Nephron progenitor cell (in vitro differentiated cells): ENCODE results near the gene NEMP2.

ENCODE experiments used
- DNase-seq: peaks from one replicate; pipeline ENCODE4 v3.0.0; 2021
- H3K27ac Mint-ChIP-seq: 2 replicates; pipeline ENCODE4 v1.8.0; 2021; ENCODE audit warnings: mild to moderate bottlenecking, moderate library complexity, mixed read lengths
- H3K27me3 Mint-ChIP-seq: 2 replicates; pipeline ENCODE4 v1.8.0; 2021; ENCODE audit warnings: mild to moderate bottlenecking, low read depth, mixed read lengths; ENCODE audit not compliant: poor library complexity
- H3K36me3 Mint-ChIP-seq: 2 replicates; pipeline ENCODE4 v1.8.0; 2021; ENCODE audit warnings: low read depth, mixed read lengths
- H3K4me1 Mint-ChIP-seq: 2 replicates; pipeline ENCODE4 v1.8.0; 2021; ENCODE audit warnings: mixed read lengths
- H3K4me3 Mint-ChIP-seq: 2 replicates; pipeline ENCODE4 v1.8.0; 2021; ENCODE audit warnings: mild to moderate bottlenecking, moderate library complexity, mixed read lengths
- H3K9me3 Mint-ChIP-seq: 2 replicates; pipeline ENCODE4 v1.8.0; 2021; ENCODE audit warnings: mild to moderate bottlenecking, moderate library complexity, mixed read lengths
- TF ChIP-seq, protein P1 (sequence below): fragments of 200-600 bp; sonication (generic); IDR thresholded peaks from 2 replicates; pipeline ENCODE4 v1.5.0; 2021; ENCODE audit warnings: antibody characterized with exemption

The NEMP2 gene

GRCh38 chr2:190551928-190552327 lies 17.4 kb upstream of the NEMP2 start:
- TF ChIP-seq, protein P1, sequence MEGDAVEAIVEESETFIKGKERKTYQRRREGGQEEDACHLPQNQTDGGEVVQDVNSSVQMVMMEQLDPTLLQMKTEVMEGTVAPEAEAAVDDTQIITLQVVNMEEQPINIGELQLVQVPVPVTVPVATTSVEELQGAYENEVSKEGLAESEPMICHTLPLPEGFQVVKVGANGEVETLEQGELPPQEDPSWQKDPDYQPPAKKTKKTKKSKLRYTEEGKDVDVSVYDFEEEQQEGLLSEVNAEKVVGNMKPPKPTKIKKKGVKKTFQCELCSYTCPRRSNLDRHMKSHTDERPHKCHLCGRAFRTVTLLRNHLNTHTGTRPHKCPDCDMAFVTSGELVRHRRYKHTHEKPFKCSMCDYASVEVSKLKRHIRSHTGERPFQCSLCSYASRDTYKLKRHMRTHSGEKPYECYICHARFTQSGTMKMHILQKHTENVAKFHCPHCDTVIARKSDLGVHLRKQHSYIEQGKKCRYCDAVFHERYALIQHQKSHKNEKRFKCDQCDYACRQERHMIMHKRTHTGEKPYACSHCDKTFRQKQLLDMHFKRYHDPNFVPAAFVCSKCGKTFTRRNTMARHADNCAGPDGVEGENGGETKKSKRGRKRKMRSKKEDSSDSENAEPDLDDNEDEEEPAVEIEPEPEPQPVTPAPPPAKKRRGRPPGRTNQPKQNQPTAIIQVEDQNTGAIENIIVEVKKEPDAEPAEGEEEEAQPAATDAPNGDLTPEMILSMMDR: no peak
- Mint-ChIP-seq H3K4me1 (no peaks in the 10 kb centered on the region), H3K27ac (peak overlapping the region; percentile 41), H3K27me3 (no peaks in the 10 kb centered on the region), H3K9me3 (peaks cover 26% of the 10 kb centered on the region), H3K4me3 (no peak overlapping the region), H3K36me3 (peaks cover 26% of the 10 kb centered on the region)
- no peak for DNase-seq

DNA sequence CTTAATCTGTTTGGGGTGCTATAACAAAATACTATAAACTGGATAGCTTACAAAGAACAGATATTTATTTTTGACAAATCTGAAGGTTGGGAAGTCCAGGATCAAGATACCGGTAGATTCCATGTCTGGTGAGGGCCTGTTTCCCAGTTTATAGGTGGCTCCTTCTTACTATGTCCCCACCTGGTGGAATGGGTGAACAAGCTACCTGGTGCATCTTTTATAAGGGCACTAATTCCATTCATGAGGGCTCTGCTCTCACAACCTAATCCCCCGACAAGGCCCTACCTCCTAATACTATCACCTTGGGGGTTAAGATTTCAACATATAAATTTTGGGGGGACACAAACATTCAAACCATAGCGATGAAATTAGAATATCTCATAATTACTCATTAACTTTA lies 15.6 kb upstream of the NEMP2 start:
- peaks cover 16% of the 10 kb centered on the region for H3K36me3 Mint-ChIP-seq
- H3K9me3 Mint-ChIP-seq: peaks cover 12% of the 10 kb centered on the region
- no peak overlapping the region for H3K4me3 Mint-ChIP-seq
- H3K27ac Mint-ChIP-seq: no peak overlapping the region
- TF ChIP-seq, protein P1: no peak
- no peaks in the 10 kb centered on the region for H3K27me3 Mint-ChIP-seq
- H3K4me1 Mint-ChIP-seq: no peaks in the 10 kb centered on the region
- DNase-seq: no peak

DNA sequence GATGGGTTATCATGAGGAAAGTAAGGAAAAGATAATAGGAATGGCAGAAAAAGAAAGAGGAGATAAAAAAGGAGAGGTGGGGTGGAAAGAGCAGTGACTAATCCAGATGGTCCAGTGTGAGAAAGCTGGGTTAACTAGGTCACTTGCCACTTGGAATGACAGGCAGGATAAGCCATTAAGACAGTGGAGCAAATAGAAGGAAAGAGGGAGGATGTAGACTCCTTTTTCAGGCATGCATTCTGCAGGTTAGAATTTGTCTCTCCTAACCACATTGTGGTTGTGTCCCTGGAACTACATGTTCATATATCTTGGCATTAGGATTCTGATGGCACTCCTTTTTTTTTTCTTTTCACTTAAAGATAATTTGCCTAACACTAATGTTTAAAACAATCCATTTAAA lies 13.4 kb upstream of the NEMP2 start:
- DNase-seq: no peak
- Mint-ChIP-seq H3K4me3 (no peak overlapping the region), H3K27me3 (no peaks in the 10 kb centered on the region), H3K4me1 (no peaks in the 10 kb centered on the region), H3K36me3 (peaks cover 13% of the 10 kb centered on the region), H3K27ac (no peak overlapping the region), H3K9me3 (peaks cover 16% of the 10 kb centered on the region)
- TF ChIP-seq, protein P1: no peak

DNA sequence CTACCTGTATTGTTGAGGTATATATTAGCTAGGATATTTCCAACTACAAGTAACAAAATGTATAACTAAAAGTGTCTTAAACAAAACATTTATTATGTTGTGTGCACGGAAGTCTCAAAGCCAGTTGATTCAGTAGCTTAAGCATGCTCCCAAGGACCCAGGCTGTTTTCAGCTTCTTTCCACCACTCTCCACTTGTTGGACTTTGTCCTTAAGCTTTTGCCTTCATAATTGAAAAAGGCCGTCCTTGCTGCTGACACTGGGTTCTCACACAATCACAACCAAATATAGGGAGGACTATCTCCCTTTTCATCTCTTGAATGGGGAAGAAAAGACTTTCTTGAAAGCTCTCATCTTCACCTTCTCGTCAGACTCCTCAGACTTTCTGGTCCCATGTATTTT lies 12.2 kb upstream of the NEMP2 start:
- H3K4me1 Mint-ChIP-seq: no peaks in the 10 kb centered on the region
- H3K27me3 Mint-ChIP-seq: no peaks in the 10 kb centered on the region
- H3K36me3 Mint-ChIP-seq: peaks cover 19% of the 10 kb centered on the region
- H3K9me3 Mint-ChIP-seq: peaks cover 23% of the 10 kb centered on the region
- TF ChIP-seq, protein P1: no peak
- no peak overlapping the region for H3K4me3 Mint-ChIP-seq
- no peak for DNase-seq
- no peak overlapping the region for H3K27ac Mint-ChIP-seq

DNA sequence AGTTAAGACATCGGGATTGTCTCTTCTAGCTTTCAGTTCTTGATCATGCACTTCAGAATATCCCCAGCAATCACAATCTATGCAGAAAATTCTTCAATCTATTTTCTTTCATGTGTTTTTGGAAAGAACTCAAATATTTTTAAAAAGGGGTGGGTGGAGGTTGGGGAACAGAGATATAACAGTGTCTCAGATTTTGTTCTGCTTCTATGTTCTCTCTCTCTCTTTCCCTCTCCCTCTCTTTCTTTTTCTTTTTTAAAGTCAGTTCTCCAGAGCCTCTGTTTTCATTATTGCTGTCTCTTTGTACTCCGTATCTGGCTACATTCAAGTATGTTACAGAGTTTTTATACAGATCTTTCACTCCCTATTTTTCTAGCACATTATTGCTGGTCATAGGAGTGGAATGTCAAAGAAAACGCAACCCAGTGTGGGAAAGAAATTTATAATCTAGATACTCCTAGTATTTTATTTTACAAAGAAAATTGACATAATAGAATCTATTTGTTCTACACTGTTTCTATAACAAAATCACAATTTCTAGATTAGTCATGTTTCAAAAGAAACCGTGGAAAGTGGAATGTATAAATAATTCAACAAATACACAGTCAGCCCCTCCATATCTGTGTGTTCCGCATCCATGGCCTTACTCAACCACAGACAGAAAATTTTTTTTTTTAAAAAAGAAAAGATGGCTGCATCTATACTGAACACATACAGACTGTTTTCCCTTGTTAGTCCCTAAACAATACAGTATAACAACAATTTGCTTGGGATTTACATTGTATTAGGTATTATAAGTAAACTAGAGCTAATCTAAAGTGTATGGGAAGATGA lies 11.2 kb upstream of the NEMP2 start:
- Mint-ChIP-seq H3K27ac (no peak overlapping the region), H3K4me3 (no peak overlapping the region), H3K9me3 (peaks cover 30% of the 10 kb centered on the region), H3K4me1 (no peaks in the 10 kb centered on the region), H3K36me3 (peaks cover 28% of the 10 kb centered on the region), H3K27me3 (no peaks in the 10 kb centered on the region)
- TF ChIP-seq, protein P1: no peak
- DNase-seq: no peak

- Mint-ChIP-seq H3K9me3 (peaks cover 37% of the 10 kb centered on the region), H3K4me1 (no peaks in the 10 kb centered on the region), H3K4me3 (no peak overlapping the region), H3K36me3 (peaks cover 35% of the 10 kb centered on the region), H3K27me3 (no peaks in the 10 kb centered on the region), H3K27ac (no peak overlapping the region)
- TF ChIP-seq, protein P1: no peak
- no peak for DNase-seq
These were observed 10.6 kb upstream of the NEMP2 start for GRCh38 chr2:190545093-190545492.
